ENCODE measurements around the gene MED6.

Gene MED6, protein sequence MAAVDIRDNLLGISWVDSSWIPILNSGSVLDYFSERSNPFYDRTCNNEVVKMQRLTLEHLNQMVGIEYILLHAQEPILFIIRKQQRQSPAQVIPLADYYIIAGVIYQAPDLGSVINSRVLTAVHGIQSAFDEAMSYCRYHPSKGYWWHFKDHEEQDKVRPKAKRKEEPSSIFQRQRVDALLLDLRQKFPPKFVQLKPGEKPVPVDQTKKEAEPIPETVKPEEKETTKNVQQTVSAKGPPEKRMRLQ

DNA sequence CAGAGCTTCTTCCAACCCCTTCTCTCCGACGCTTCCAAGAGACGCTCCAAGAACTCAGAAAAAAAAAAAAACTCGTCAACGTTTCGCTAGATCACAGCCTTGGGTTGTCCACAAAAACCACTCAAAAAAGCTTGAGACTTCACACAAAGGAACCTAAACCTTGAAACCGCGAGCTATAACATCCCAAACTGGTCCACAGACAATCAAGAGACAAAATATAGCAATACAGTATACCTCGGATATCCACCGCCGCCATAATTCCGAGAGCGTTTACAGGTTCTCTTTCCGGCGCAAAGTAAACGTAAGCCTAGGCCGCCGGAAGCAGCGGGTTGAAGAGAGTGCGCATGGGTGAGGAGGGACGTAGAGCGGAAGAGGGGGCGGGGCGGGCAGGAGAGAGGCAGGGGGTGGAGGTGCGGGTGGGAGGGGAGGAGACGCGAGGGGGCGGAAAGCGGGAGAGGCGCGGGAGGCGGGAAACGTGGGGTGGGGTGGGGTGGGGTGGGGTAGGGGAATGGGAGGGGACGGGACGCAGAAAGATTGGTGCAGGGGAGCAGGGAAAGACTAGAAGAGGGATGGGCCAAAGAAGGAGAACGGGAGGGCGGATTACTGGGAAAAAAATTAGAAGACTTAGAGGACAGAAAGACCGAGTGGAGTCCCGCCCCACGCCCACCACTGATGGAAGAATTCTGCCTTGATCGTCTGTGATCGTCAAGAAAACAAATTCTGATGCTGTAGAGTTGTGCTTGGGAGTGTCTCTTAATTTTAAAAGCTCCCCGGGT, at the start of gene MED6:
Gene MED6 (minus strand): TSS at position 274 of the 776 bp plus-strand sequence. CDS start 18 bp downstream, at position 256.
- peak; percentile 87 for FAIRE-seq

DNA sequence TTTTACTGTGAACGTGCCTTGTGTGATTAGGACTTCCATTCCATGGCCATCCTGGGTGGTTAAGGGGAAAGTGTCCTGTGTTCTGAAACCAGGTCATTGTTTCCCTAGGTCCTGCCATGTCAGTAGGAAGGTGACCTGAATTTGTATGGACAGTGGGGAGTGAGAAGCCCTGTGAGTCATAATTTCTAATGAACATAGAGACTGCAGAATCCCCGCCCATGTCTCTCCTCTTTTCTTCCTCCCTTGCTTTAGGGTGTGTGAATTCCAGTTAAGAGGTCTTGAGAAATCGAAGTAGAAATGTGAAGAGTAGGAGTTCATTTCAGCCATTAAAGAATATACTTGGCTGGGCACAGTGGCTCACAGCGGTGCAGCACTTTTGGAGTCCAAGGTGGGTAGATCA, 49.3 kb upstream of the MED6 start:
- FAIRE-seq, result no peak

DNA sequence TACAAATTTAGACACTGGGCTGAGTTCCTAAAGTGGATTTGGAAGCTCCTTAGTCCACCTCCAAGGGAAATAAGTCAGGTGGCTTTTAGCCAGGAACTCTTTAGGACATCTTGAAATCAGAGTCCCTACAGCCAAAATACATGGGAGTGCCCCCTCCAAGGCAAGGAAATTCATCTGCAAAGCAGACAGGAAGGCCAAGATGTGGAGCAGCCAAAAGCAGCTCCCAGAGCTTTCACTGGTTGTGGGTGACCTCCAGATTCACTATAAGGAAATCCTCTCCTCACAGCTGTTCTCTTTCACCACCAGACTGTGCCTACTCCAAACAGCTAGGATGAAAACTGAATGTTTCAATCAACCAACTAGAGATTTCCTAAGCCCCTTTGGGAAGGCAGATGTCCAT, 47.9 kb upstream of the MED6 start:
- FAIRE-seq, result no peak

DNA sequence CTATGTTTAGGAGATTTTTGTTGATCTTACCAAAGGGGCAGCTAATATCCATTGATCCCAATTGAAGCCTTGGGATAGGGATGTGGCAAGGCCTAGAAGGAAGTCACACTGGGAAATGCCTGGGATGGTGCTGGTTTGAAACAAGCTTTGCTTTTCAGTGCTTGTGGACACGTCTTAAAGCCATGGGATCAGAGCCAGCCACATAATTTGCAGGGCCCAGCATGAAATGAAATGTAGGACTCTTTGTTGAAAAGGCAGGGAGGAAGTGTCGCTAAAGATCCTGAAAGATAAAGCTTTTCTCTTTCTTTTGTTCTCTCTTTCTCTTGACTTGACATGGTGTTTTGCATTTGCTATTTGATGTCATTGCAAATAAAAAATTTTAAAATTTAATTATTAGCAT, 46.2 kb upstream of the MED6 start:
- FAIRE-seq, result no peak

DNA sequence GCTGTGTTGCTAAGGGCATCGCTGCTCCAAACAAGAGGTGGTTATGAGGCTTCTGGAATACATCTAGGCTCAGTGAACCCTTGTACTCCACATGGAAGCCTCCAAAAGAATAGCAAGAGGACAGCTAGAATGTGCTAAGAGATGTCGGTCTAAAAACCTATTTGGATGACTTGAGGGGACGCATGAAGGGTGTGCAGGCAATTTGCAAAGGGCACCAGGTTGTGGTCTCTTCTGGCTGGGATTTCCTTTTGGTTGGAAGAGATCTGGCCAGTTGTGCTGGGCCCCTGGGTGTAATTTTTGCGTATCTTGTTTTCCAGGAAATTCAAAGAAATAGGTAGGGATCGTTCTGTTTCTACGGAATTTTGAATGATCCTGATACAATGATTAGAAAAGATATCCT, 45.4 kb upstream of the MED6 start:
- FAIRE-seq, result no peak

DNA sequence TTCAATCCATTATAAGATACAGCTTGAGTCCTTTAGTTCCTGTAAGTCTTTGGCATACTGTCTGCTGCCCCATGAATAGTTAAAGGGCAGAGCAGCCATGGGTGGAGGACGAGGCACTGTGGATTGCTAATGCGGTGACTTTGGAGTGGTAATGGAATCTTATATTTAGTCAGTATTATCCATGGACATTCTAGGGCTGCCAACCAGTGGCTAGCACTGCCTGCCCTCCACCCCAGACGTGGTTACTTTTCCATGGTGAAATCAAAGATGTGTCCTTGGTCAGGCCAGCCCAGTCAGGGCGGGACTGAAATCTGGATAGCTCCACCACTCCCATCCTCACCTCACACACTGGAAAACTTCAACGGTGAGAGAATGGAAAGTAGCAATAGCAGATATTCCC, 43.5 kb upstream of the MED6 start:
- no peak for FAIRE-seq

DNA sequence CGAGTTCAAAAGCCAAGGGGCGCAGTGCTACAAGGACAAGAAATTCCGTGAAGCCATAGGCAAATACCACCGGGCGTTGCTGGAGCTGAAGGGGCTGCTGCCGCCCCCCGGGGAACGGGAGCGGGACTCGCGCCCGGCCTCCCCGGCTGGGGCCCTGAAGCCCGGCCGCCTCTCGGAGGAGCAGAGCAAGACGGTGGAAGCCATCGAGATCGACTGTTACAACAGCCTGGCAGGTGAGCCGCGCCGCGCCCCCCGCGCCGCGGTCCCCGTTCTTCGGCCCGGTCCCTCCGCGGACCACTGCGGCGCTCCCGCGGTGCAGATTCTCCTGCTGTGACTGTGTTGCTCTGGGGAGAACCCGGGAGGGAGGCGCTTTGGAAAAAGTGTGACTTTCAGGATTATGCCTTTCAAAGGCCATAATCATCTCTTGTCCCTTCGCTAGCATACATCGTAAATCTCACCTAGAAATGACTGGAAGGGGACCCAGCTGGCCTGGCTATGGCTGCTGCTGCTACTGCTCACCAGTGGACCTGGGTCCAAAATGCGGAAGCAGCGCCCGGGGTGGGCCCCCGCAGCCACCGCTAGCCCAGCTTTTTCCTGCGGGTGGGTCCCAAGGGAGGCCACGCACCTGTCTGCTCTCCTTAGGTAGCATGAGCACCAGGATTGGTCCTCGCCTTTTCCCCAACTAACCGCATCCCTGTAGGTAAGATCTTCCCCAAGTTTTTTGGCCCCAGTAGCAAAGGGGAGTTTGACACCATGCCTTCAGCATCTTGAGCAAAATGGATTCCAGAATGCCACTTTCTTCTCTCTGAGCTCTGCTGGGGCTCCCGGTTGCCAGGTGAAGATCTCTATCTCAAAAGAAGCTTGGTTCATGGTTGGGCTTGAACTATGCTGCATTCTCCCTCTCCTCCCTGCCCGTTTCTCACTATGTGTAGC, 42.1 kb upstream of the MED6 start:
- FAIRE-seq, result no peak

DNA sequence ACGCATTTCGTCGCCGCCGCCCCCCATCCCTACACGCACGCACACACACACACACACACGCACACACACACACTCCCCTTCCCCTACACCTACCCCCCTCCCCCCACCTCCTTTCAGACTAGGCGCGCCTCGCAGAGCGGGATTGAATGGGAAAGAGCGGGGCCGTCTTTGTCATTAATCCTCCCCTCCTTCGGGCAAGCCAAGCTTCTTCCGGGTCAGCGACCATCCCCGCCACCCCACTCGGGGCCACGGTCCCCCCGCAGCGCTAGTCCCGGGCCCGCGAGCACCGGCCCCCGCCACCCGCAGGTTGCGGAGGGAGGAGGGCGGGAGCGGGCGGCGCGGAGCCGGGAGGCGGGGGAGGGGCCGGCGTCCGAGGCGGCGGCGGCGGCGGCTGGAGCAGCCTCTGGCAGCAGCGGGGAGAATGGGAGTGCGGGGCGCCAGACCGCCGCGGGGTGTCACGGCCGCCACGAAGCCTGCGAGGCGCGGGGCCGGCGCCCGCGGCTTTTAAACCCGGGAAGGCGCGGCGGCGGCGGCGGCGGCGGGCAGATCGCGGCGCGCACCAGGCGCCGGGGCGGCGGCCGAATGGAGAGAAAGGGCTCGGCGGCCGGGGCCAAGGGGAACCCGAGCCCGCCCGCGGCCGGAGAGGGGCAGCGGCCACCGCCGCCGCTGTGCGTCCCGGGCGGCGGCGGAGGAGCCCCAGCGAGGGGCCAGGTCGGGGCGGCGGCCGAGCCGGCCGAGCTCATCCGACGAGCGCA, 41.3 kb upstream of the MED6 start, which contains the start of gene TTC9:
Gene TTC9 (plus strand): TSS at position 369 of the 755 bp plus-strand sequence. CDS start 214 bp downstream, at position 583.
- no peak for FAIRE-seq

DNA sequence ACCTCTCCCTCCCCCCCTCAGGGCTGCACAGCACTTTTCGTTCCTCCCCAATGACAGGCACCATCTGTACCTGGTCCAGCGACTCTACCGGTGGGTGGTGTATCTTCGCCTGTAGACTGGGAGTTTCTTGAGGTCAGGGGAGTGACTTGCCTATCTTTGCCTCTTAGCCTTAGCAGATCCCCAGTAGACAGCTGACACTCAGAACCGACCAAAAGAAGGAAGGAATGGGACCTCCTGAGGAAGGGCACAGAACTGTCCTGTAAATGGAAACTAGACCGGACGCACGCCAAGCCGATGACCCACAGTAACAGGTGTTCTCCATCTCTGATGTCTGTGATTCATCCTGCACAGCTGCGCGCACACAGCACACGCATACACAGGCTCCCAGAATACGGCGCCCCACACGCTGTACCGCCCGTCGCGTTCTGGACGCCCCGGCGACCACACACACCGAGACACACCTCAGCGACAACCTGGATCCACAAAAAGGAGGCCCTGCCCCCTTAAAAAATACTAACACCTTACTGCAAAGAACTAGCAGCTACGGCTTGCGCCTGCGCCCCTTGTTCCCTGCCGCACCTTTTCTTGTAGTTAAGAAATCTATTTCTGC, 40.6 kb upstream of the MED6 start:
- FAIRE-seq, result no peak

DNA sequence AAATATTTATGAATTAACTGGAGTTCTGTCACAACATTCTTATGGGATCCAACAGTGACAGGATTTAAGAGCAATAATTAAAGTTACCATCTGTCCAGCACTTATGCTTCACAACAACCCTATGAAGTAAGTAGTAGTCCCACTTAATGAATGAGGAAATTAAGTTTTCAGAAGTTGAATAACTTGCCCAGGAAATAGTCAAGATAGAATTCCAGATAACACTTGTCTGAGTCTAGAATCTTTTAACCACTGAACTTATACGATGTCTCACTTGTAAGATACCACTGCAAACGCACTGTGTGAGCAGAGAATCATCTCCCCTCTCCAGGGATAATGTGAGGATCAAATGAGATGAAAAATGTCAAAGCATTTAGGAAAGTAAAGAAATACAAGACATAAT, 38.0 kb upstream of the MED6 start:
- FAIRE-seq, result no peak

DNA sequence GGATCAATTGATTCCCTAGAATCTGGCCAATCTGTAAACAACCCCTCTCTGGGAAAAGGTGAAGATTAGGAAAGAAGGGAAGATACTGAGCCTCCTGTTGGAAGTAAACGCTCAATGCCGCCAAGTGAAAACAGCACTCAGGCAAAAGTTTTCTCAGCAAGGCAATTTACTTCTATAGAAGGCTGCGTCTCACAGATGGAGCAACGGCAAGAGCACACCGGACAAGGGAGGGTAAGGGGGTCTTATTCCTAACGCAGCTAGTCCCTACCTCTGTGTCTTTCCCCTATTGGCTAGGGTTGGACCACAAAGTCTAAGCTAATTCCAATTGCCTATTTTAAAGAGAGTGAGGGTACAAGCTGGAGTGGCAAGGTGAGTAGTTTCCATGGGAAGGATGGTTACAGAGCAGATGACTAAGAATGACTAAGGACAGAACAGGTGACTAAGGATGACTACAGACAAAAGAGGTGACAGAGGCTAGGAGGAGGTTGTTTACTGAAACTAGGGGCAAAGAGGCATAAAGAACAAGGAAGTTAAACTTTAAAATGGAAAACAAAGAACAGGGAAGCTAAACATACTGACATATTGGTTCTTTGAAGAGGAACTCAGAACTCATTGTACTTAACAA, 35.6 kb upstream of the MED6 start:
- FAIRE-seq, result no peak

DNA sequence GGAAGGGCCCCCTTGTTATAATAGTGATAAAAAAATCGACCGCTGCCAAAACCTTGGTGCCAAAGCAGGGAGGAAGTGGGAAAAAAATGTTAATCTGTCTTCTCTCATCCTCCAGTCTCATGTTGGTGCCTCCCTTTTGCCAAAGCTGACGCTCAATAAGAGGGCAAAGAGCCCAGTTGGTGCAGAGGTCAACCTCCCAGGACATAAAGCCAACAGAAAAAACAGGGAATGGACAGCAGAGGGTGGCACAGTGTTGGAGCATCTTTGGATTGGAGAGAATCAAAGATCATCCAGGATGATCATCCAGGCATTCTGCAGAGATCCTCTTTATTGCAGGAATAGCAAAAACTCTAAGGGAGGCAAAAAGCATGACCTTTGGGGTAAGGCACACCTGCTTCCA, 31.5 kb upstream of the MED6 start:
- no peak for FAIRE-seq

DNA sequence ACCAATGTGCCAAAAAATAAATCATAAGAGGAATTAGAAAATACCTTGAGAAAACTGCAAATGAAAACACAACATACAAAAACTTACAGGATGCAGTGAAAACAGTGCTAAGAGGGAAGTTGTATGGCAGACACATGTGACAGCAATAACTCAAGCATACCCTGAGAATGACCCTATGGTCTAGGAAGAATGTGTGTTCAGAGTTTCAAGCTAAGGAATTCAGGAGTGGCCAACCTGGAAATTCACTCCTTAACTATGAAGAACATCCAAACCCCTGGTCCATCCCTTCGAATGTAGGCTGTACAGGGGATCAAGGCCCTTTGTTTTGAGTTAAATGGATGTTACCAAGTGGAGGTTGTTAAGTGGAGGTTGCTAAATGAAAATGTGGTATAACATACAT, 24.5 kb upstream of the MED6 start:
- no peak for FAIRE-seq

DNA sequence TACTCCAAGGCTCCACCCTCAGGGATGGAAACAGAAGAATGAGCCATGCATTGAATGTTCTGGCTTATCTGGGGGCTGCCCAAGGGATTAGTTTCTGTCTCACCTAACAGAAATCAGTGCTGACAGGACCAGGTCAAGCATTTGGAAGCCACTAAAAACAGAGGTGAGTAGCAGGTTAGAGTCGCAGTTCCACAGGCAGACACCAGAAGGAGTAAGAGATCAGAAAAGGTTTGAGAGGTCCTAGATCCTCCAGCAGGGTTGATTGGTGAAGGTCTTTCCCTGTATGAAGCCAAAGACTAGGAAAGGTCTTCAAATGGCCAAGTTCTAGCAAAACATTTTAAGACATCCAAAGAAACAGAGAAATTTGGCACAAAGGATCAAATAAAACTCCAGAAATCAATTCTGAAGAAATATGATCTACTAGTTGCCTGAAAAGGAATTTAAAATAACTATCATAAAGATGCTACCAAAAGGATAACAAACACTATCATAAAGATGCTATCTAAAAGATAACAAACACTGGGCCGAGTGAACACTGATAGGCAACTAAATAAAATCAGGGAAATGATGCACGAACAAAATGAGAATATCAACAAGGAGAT, 21.8 kb upstream of the MED6 start:
- peak; percentile 21 for FAIRE-seq

DNA sequence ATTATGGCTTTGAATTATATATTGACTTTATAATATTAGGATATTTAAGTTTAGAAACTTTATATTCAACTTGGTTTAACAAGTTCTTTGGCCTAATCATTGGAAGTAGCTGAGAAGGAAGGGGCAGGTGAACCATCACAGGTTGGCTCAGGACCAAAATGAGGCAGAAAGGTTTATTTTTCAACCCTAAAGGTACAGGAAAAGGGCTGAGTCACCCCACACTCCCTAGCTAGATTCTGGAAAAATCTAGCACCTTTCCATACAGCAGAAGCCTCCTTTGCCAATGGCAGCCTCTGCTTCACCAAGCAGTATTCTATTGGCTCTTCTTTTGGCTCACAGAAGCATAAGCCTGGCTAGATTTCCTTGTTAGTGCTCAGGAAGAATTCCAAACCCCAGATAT, 19.3 kb upstream of the MED6 start:
- no peak for FAIRE-seq

DNA sequence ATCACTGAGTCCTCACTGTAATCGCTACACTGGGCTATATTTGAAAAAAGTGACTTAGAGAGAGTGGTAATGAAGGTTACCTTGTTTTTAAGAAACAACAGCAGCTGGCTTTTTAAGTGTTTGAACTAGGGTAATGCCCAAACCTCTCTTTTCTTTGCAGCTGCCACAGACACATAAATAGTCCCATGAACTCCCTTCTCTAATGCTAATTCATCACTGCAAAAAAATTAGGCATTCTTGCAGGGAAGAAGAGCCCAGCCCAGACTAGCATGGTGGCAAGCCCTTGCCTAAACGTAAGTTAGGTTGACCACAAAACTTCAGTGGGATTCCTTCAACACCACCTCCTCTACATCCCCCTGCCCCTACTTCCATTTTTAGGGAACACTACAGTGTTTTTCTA, 17.9 kb upstream of the MED6 start:
- FAIRE-seq, result no peak

DNA sequence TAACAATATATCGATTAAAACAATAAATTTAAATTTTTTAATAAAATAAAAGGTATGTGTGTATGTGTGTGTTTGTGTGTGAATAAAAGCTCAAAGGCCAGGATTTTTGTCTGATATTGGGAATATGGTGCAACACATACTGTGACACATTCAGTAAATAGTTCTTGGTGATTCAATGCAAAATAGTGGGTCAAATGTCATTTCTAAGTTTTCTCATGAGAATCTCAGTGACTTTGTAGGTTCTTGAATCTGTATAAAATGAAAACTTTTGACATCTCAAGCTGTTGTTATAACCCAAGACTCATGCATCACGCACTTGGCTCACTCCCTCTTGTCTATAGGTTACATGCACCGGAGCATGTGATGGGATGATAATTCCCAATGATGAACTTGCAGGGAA, 16.2 kb upstream of the MED6 start:
- FAIRE-seq, result no peak

DNA sequence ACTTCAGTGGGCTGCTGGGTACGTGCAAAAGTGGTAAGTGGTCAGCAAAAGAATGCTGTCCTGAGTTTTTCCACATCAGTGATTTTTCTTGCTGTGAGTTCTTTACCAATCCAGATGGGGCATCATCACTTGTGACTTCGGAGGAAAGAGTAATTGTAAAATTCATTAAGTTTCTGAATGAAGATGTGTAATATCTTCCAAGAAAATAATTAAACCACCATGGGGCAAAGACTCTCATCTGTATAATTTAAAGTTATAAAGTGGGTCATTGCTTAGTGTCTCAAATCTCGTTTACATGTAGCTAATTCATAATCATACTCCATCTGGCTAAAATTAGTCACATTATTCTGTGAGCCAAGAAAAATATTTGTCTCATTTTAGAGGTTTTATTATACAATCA, 10.8 kb upstream of the MED6 start:
- FAIRE-seq, result no peak

DNA sequence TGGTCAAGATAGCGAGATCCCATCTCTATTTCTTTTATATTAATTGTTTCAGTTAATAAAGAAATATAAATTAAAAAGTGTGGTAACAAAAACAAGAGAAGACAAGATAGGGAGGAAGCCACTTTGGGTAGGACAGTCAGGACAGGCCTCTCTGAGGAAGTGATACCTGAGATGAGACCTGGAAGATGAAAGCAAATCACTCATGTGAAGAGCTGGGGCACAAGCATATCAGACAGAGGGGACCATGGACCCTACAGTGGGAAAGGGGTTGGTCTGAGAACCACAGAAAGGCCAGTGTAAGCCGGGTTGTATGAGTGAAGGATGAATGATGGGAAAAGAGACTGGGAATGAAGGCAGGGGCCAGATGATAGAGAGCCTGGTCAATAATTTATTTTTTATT, 1.8 kb upstream of the MED6 start:
- no peak for FAIRE-seq

DNA sequence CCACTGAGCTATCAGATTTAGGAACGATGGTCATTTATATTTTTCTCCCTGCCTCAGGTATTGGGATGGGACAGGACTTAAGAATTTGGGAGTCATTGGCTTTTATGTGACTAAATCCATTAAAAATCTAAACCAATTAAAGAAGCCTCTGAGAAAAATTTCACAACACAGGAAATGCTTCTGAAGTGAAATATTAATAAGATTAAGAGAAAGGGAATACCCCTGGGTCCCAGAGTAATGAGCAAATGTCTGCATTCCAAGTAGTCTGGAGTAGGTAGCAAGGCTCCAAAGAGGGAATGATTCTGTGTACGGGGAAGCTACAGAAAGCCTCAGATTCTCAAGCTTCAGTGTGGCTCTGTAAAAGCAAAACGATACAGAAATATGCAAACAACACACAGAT, 707 bp upstream of the MED6 start:
- FAIRE-seq, result no peak

DNA sequence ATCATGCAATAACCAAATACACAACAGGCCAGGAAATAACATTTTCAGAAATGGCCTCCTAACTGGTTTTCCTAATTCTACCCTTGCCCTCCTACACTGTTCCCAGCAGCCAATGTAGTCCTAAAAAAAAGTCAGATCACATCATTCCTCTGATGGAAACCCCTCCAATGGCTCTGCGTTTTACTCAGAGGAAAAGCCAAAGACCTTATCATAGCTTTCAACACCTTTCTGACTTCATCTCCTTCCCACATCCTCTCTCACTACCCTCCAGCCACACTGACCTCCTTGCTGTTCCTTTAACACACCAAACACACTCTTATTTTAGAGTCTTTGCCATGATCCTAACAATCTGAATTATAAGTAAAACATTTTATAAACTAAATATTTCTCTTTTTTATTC, 1.1 kb downstream of the MED6 start:
- FAIRE-seq, result no peak
